HG02870 (cell line): Measurements from ENCODE around the gene MYH11.
"Not testable (repeated sequence)": the region's sequence is repeated elsewhere in the genome, so short reads cannot be mapped to it uniquely, and the experiment has no call there.

Experiments
- ATAC-seq: cut with Tn5 transposase; IDR thresholded peaks from one replicate; pipeline ENCODE4 v1.9.1; 2021; ENCODE audit warnings: mild to moderate bottlenecking, moderate library complexity; ENCODE audit not compliant: unreplicated experiment

Gene MYH11

GRCh38 chr16:15757077-15757386, 99.8 kb downstream of the MYH11 start:
- ATAC-seq, result no peak

GRCh38 chr16:15754821-15755534, 101.8 kb downstream of the MYH11 start:
- no peak for ATAC-seq

- ATAC-seq, result no peak
Measured at GRCh38 chr16:15752717-15753488, 103.9 kb downstream of the MYH11 start.

GRCh38 chr16:15751940-15752339, 104.9 kb downstream of the MYH11 start:
- no peak for ATAC-seq

- no peak for ATAC-seq
Measured at GRCh38 chr16:15749985-15750384, 106.8 kb downstream of the MYH11 start.

- ATAC-seq, result no peak
Measured at GRCh38 chr16:15749371-15749770, 107.5 kb downstream of the MYH11 start.

GRCh38 chr16:15748654-15749053, 108.2 kb downstream of the MYH11 start:
- no peak for ATAC-seq

GRCh38 chr16:15747937-15748336, 108.9 kb downstream of the MYH11 start:
- ATAC-seq, result no peak

- no peak for ATAC-seq
Measured at GRCh38 chr16:15746332-15746731, 110.5 kb downstream of the MYH11 start.

- ATAC-seq, result no peak
Measured at GRCh38 chr16:15743657-15744056, 113.2 kb downstream of the MYH11 start.

- no peak for ATAC-seq
Measured at GRCh38 chr16:15742716-15743115, 114.1 kb downstream of the MYH11 start.

- ATAC-seq, result no peak
Measured at GRCh38 chr16:15741207-15741871, 115.5 kb downstream of the MYH11 start.

GRCh38 chr16:15739950-15740349, 116.9 kb downstream of the MYH11 start:
- no peak for ATAC-seq

GRCh38 chr16:15739464-15739863, 117.4 kb downstream of the MYH11 start:
- ATAC-seq, result no peak

- no peak for ATAC-seq
Measured at GRCh38 chr16:15737140-15737644, 119.6 kb downstream of the MYH11 start.

- no peak for ATAC-seq
Measured at GRCh38 chr16:15736529-15736928, 120.3 kb downstream of the MYH11 start.

- no peak for ATAC-seq
Measured at GRCh38 chr16:15735610-15736009, 121.2 kb downstream of the MYH11 start.

GRCh38 chr16:15732416-15732815, 124.4 kb downstream of the MYH11 start:
- ATAC-seq, result no peak

GRCh38 chr16:15729152-15729551, 127.7 kb downstream of the MYH11 start:
- no peak for ATAC-seq

- ATAC-seq, result not testable (repeated sequence)
Measured at GRCh38 chr16:15727697-15728096, 129.1 kb downstream of the MYH11 start.

- ATAC-seq, result no peak
Measured at GRCh38 chr16:15726715-15727114, 130.1 kb downstream of the MYH11 start.
